Measurements from ENCODE around the gene MACROD1.

Gene MACROD1

DNA sequence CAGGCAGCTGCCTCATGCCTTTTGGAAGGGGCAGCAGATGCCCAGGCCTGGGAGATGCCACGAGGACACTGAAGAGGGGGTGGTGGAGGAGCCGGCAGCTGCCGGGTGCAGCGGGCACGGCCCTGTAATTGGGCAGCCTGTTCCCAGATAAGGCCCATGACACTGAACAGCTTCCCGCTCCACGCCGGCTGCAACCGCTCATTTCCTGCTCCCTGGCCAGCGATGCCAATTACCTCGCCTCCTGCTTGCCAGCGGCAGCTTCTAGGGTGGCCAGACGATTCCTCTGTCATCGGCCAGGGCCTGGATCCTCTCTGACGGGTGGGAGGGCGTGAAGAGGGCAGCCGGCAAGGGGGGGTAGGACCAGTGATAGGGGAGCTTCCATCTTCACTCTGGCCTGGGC is 107.4 kb downstream of the MACROD1 start:
- Histone ChIP-seq H4K91ac (ENCODE audit: low read depth, low read length) (no peak overlapping the region), H3K18ac (ENCODE audit: low read length) (no peak overlapping the region), H2BK5ac (ENCODE audit: low read depth, low read length, poor library complexity) (no peak overlapping the region), H3K27ac (ENCODE audit: low read depth, low read length) (no peak overlapping the region), H3K4me3 (ENCODE audit: low read depth, low read length) (no peak overlapping the region), H3K4ac (ENCODE audit: low read depth, low read length) (no peak overlapping the region), H2BK120ac (ENCODE audit: insufficient read depth, low read length, poor library complexity) (no peak overlapping the region), H2AK5ac (ENCODE audit: low read length) (no peak overlapping the region), H4K8ac (ENCODE audit: low read depth, low read length) (no peak overlapping the region), H3K79me2 (ENCODE audit: control insufficient read depth, insufficient read depth, low read length, poor library complexity) (no peaks in the 10 kb centered on the region), H4K12ac (ENCODE audit: low read depth, low read length) (no peak overlapping the region), H3K23ac (ENCODE audit: low read length) (no peak overlapping the region), H3K9me3 (ENCODE audit: insufficient read depth, low read depth, low read length) (peaks cover 1% of the 10 kb centered on the region), H3K9ac (ENCODE audit: low read length) (no peak overlapping the region), H3K79me1 (ENCODE audit: low read length) (no peaks in the 10 kb centered on the region), H3K4me2 (ENCODE audit: low read length) (no peak overlapping the region), H2AFZ (ENCODE audit: insufficient read depth, low read length, poor library complexity) (no peak overlapping the region), H3K14ac (ENCODE audit: low read length) (no peak overlapping the region), H3K36me3 (ENCODE audit: control insufficient read depth in 1 of 2, insufficient read depth in 2 of 2, low read length in 2 of 2) (no peaks in the 10 kb centered on the region), H3K27me3 (ENCODE audit: insufficient read depth, low read length) (peaks cover 17% of the 10 kb centered on the region), H3K4me1 (ENCODE audit: control insufficient read depth in 1 of 2, insufficient read depth in 2 of 2, low read length in 2 of 2) (peaks cover 0 to 6% of the 10 kb centered on the region in 2 experiments), H2BK12ac (ENCODE audit: low read length) (no peak overlapping the region)
- DNase-seq: no peak
- no CpG with 5 or more reads among the region's 17 CpGs for WGBS (ENCODE audit: extremely low coverage, insufficient coverage, insufficient read length)

GRCh38 chr11:64057890-64058289 is 108.0 kb downstream of the MACROD1 start:
- Histone ChIP-seq H3K27ac (ENCODE audit: low read depth, low read length) (no peak overlapping the region), H4K12ac (ENCODE audit: low read depth, low read length) (no peak overlapping the region), H3K9me3 (ENCODE audit: insufficient read depth, low read depth, low read length) (peaks cover 1% of the 10 kb centered on the region), H3K9ac (ENCODE audit: low read length) (no peak overlapping the region), H2BK120ac (ENCODE audit: insufficient read depth, low read length, poor library complexity) (no peak overlapping the region), H3K4ac (ENCODE audit: low read depth, low read length) (no peak overlapping the region), H3K79me1 (ENCODE audit: low read length) (no peaks in the 10 kb centered on the region), H2BK12ac (ENCODE audit: low read length) (no peak overlapping the region), H4K8ac (ENCODE audit: low read depth, low read length) (no peak overlapping the region), H2AK5ac (ENCODE audit: low read length) (no peak overlapping the region), H3K36me3 (ENCODE audit: control insufficient read depth in 1 of 2, insufficient read depth in 2 of 2, low read length in 2 of 2) (no peaks in the 10 kb centered on the region), H3K27me3 (ENCODE audit: insufficient read depth, low read length) (peaks cover 17% of the 10 kb centered on the region), H4K91ac (ENCODE audit: low read depth, low read length) (no peak overlapping the region), H2AFZ (ENCODE audit: insufficient read depth, low read length, poor library complexity) (no peak overlapping the region), H3K4me3 (ENCODE audit: low read depth, low read length) (no peak overlapping the region), H3K79me2 (ENCODE audit: control insufficient read depth, insufficient read depth, low read length, poor library complexity) (no peaks in the 10 kb centered on the region), H3K14ac (ENCODE audit: low read length) (no peak overlapping the region), H3K4me1 (ENCODE audit: control insufficient read depth in 1 of 2, insufficient read depth in 2 of 2, low read length in 2 of 2) (peaks cover 0 to 6% of the 10 kb centered on the region in 2 experiments), H3K18ac (ENCODE audit: low read length) (no peak overlapping the region), H3K23ac (ENCODE audit: low read length) (no peak overlapping the region), H3K4me2 (ENCODE audit: low read length) (no peak overlapping the region), H2BK5ac (ENCODE audit: low read depth, low read length, poor library complexity) (no peak overlapping the region)
- no CpG with 5 or more reads among the region's 10 CpGs for WGBS (ENCODE audit: extremely low coverage, insufficient coverage, insufficient read length)
- DNase-seq: no peak

GRCh38 chr11:64056861-64057260 is 109.1 kb downstream of the MACROD1 start:
- Histone ChIP-seq H3K9ac (ENCODE audit: low read length) (no peak overlapping the region), H3K4ac (ENCODE audit: low read depth, low read length) (no peak overlapping the region), H4K8ac (ENCODE audit: low read depth, low read length) (no peak overlapping the region), H3K14ac (ENCODE audit: low read length) (no peak overlapping the region), H2AFZ (ENCODE audit: insufficient read depth, low read length, poor library complexity) (no peak overlapping the region), H3K27ac (ENCODE audit: low read depth, low read length) (no peak overlapping the region), H2AK5ac (ENCODE audit: low read length) (no peak overlapping the region), H3K18ac (ENCODE audit: low read length) (no peak overlapping the region), H3K23ac (ENCODE audit: low read length) (no peak overlapping the region), H2BK120ac (ENCODE audit: insufficient read depth, low read length, poor library complexity) (no peak overlapping the region), H2BK12ac (ENCODE audit: low read length) (no peak overlapping the region), H3K36me3 (ENCODE audit: control insufficient read depth in 1 of 2, insufficient read depth in 2 of 2, low read length in 2 of 2) (no peaks in the 10 kb centered on the region), H4K12ac (ENCODE audit: low read depth, low read length) (no peak overlapping the region), H3K4me3 (ENCODE audit: low read depth, low read length) (no peak overlapping the region), H4K91ac (ENCODE audit: low read depth, low read length) (no peak overlapping the region), H3K9me3 (ENCODE audit: insufficient read depth, low read depth, low read length) (peaks cover 1% of the 10 kb centered on the region), H2BK5ac (ENCODE audit: low read depth, low read length, poor library complexity) (no peak overlapping the region), H3K79me1 (ENCODE audit: low read length) (no peaks in the 10 kb centered on the region), H3K27me3 (ENCODE audit: insufficient read depth, low read length) (peaks cover 15% of the 10 kb centered on the region), H3K4me2 (ENCODE audit: low read length) (no peak overlapping the region), H3K4me1 (ENCODE audit: control insufficient read depth in 1 of 2, insufficient read depth in 2 of 2, low read length in 2 of 2) (peaks cover 0 to 6% of the 10 kb centered on the region in 2 experiments), H3K79me2 (ENCODE audit: control insufficient read depth, insufficient read depth, low read length, poor library complexity) (no peaks in the 10 kb centered on the region)
- no peak for DNase-seq
- WGBS (ENCODE audit: extremely low coverage, insufficient coverage, insufficient read length): no CpG with 5 or more reads among the region's 13 CpGs

DNA sequence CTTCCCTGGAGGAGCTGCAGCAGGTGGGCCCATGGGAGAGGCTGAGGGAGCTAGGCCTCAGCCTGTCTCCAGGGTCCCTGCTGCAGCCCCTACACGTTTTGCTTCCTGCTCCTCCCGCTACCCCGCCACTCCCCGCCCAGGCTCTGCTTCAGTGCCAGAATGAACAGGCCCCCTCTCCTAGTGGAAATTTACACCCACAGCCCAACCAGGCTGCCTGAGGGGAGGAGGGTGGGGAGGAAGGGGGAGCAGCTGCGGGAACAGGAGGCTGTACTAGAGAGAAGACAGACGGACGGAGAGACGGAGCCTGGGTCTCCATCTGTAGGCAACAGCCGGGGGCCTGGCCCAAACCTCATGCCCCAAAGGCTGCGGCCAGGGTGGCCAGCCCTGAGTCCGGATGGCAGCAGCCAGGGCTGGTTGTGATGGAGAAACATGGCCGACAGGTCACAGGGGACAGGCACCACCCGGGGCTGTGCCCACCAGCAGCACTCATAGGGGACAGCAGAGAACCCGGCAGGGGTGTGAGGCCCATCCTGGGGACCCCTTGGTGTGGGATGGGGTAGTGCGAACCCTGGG is 109.6 kb downstream of the MACROD1 start:
- Histone ChIP-seq H3K9me3 (ENCODE audit: insufficient read depth, low read depth, low read length) (peaks cover 1% of the 10 kb centered on the region), H3K23ac (ENCODE audit: low read length) (no peak overlapping the region), H3K27ac (ENCODE audit: low read depth, low read length) (no peak overlapping the region), H3K18ac (ENCODE audit: low read length) (no peak overlapping the region), H3K27me3 (ENCODE audit: insufficient read depth, low read length) (peaks cover 13% of the 10 kb centered on the region), H3K79me2 (ENCODE audit: control insufficient read depth, insufficient read depth, low read length, poor library complexity) (no peaks in the 10 kb centered on the region), H3K4ac (ENCODE audit: low read depth, low read length) (no peak overlapping the region), H3K4me3 (ENCODE audit: low read depth, low read length) (no peak overlapping the region), H3K36me3 (ENCODE audit: control insufficient read depth in 1 of 2, insufficient read depth in 2 of 2, low read length in 2 of 2) (no peaks in the 10 kb centered on the region), H4K8ac (ENCODE audit: low read depth, low read length) (no peak overlapping the region), H2BK120ac (ENCODE audit: insufficient read depth, low read length, poor library complexity) (no peak overlapping the region), H2BK12ac (ENCODE audit: low read length) (no peak overlapping the region), H2AFZ (ENCODE audit: insufficient read depth, low read length, poor library complexity) (no peak overlapping the region), H4K91ac (ENCODE audit: low read depth, low read length) (no peak overlapping the region), H3K14ac (ENCODE audit: low read length) (no peak overlapping the region), H2BK5ac (ENCODE audit: low read depth, low read length, poor library complexity) (no peak overlapping the region), H2AK5ac (ENCODE audit: low read length) (no peak overlapping the region), H3K4me2 (ENCODE audit: low read length) (no peak overlapping the region), H3K9ac (ENCODE audit: low read length) (no peak overlapping the region), H4K12ac (ENCODE audit: low read depth, low read length) (no peak overlapping the region), H3K4me1 (ENCODE audit: control insufficient read depth in 1 of 2, insufficient read depth in 2 of 2, low read length in 2 of 2) (peaks cover 0 to 6% of the 10 kb centered on the region in 2 experiments), H3K79me1 (ENCODE audit: low read length) (no peaks in the 10 kb centered on the region)
- no peak for DNase-seq
- WGBS (ENCODE audit: extremely low coverage, insufficient coverage, insufficient read length): no CpG with 5 or more reads among the region's 15 CpGs

Measured in trophoblast cell (in vitro differentiated cells and primary cell).